A549 (cell line): ENCODE data around the gene PRR3.
A peak's percentile ranks its signal among the peaks of the same experiment; 100 is the strongest.

Source experiments
- FOSL2 ChIP-seq, 2 experiments: fragments of 450-650 bp in 1 of 2; fragments of >200 bp in 1 of 2; sonication (Bioruptor Twin) in 1 of 2; formaldehyde crosslinking; IDR thresholded peaks; 2 replicates each; pipeline versions ENCODE4 v1.5.0 to v1.6.1; 2016 to 2020; ENCODE audit warnings: mild to moderate bottlenecking in 1 of 2, moderate library complexity in 1 of 2
- PBX3 ChIP-seq: IDR thresholded peaks from 2 replicates; pipeline ENCODE4 v1.6.1; 2012
- TF ChIP-seq, protein P1 (sequence below): fragments of >200 bp; sonication (Bioruptor Twin); formaldehyde crosslinking; IDR thresholded peaks from 3 replicates; pipeline ENCODE4 v1.5.1; 2016

DNA sequence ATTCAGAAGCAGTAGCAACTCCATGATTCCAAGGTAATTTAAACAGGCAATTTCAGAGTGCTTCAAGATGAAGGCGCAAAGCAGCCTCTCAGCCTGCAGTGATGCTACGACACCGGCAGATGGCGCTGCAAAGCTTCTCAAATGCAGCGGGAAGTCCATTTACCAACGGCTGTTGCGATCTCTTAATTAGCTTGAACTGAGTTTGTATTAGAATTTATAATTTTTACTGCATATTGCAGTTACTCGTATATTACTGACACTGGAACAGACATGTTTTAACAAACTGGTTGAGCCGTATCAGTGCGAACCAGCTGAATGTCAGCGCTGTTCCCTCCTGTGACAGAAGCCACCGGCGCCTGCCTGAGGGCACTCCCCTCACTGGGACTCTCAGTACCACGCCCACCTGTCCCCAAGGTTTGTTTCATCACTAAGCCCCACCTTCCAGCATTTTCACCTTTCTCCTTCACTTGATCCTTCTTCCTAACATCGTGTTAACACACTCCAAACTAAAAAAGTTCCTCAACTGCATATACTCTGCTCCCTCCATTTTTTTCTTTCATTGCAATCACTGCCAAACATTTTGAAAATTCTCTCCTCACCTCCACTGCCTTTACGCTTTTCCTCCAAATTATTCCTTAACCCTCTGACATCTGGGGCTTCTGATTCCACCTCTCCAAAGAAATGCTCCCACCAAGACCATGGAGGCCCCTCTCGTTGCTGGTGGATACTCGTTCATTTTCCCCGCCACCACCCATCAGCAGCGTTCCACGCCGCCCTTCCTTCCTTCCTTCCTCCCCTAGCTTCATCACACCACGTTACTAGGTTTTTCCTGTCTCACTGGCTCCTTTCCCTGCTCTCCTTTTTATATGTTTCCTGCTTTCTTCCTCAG lies 15.3 kb upstream of the PRR3 start:
- TF ChIP-seq, protein P1, sequence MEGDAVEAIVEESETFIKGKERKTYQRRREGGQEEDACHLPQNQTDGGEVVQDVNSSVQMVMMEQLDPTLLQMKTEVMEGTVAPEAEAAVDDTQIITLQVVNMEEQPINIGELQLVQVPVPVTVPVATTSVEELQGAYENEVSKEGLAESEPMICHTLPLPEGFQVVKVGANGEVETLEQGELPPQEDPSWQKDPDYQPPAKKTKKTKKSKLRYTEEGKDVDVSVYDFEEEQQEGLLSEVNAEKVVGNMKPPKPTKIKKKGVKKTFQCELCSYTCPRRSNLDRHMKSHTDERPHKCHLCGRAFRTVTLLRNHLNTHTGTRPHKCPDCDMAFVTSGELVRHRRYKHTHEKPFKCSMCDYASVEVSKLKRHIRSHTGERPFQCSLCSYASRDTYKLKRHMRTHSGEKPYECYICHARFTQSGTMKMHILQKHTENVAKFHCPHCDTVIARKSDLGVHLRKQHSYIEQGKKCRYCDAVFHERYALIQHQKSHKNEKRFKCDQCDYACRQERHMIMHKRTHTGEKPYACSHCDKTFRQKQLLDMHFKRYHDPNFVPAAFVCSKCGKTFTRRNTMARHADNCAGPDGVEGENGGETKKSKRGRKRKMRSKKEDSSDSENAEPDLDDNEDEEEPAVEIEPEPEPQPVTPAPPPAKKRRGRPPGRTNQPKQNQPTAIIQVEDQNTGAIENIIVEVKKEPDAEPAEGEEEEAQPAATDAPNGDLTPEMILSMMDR = peak; percentile 83
- TF ChIP-seq FOSL2 (IDR thresholded peaks at IDR 0.05) = no peak
- no peak for TF ChIP-seq FOSL2 (CRISPR knock-in tag; IDR thresholded peaks at IDR 0.05)
- TF ChIP-seq PBX3 = no peak
